ENCODE data around the gene RNF113B.

RNF113B gene

GRCh38 chr13:98150832-98151479 lies 26.1 kb downstream of the RNF113B start:
- ChIA-PET POLR2A (no interaction called here), CTCF (interaction anchor here (0.5 to 1.0 kb wide), 2 partner anchors 117 to 233 kb away, joined by 3 to 4 read pairs; no protein-coding TSS in a partner anchor)
- no peak for TF ChIP-seq CTCF (IDR thresholded peaks at IDR 0.05; ENCODE audit: insufficient read depth, low read length, missing control alignments)
- no peak overlapping the region for H3K4me3 ChIP-seq (ENCODE audit: low read depth, low read length)
- DNase-seq (ENCODE audit: low read depth, low spot score), result no peak

DNA sequence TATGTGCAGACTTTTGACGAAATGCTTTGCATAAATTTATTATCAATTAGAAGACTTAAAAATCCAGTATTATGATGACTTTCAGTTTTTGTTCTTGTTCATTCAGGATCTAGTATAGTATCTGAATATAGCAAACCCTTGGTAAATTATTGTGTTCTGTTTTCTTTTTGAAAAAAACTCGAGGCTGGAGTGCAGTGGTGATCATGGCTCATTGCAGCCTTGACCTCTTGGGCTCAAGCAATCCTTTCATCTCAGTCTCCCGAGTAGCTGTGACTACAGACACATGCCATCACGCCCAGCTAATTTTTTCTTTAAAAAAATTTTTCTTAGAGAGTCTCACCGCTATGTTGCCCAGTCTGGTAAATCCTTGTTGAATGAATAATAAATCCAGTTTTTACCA lies 29.5 kb downstream of the RNF113B start:
- no peak for TF ChIP-seq CTCF (IDR thresholded peaks at IDR 0.05; ENCODE audit: insufficient read depth, low read length, missing control alignments)
- no peak overlapping the region for H3K4me3 ChIP-seq (ENCODE audit: low read depth, low read length)
- POLR2A ChIA-PET, result no interaction called here
- CTCF ChIA-PET, result interaction anchor here (2.1 kb wide), 1 partner anchor 298 kb away, joined by 7 read pairs; no protein-coding TSS in a partner anchor
- DNase-seq (ENCODE audit: low read depth, low spot score), result no peak

DNA sequence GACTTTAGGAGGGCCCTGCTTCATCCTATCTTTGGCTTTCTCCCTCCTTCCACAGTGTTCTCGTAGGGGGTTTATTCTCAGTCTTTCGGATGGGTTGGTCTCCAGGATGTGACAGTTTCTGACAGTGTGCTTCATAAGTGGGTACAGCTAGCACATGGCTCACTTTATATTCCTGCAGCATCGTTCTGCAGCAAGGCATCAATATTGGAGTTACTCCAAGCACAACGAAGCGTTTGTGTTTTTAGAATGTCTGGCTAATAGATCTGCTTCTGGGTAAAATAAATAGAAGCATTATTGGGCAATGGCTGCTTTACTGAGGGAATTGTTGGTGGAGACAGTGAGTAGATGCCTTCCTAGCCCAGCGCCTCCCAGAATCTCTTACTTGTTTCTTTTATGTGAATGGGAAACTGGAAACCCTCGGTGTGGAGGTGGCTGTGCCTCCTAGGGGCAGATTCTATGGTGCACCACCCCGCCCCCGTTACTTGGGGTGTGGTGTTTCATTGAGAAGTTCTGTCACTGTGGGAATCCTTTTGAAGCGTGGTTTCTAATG lies 32.2 kb downstream of the RNF113B start:
- TF ChIP-seq CTCF (IDR thresholded peaks at IDR 0.05; ENCODE audit: insufficient read depth, low read length, missing control alignments), result peak; percentile 48
- ChIA-PET CTCF (interaction anchor here (0.7 to 1.2 kb wide), 2 partner anchors 10 to 253 kb away, joined by 3 to 4 read pairs; no protein-coding TSS in a partner anchor), POLR2A (interaction anchor here (0.6 kb wide), 1 partner anchor 226 kb away, joined by 3 read pairs; no protein-coding TSS in a partner anchor)
- DNase-seq (ENCODE audit: low read depth, low spot score), result peak; percentile 37
- H3K4me3 ChIP-seq (ENCODE audit: low read depth, low read length), result peak overlapping the region; percentile 69

DNA sequence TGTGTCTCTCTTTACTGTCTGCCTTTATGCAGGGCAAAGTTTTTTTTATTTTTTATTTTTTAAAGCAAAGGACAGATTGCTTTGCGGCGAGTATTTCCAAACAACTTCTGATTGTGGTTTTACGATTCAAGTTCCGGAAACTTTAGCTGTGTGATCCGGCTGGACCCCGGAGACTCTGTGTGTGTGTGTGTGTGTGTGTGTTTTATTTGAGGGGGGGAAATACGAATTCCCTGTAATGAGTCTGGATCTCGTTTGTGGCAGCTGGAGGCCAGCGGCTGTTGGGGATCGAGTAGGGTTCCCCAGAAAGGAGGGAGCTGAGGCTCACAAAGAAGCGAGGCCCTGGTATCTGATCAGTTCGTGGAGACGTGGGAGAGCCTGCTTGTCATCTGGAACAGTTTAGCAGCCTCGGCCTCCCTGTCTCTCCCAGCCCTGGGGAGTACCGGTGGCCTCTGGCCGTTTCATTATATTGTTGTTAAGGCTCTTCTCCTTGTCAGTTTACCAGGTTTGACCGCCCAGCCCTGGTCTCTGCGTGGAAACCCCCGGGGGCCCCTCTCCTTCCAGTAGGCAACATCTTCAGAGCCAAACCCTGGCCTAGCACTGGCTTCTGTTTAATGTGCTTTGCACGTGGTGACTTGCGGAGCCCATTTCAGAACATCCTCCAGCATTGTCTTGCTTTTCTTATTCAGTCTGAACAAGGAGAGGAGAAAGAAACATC lies 32.9 kb downstream of the RNF113B start:
- POLR2A ChIA-PET, result interaction anchor here (0.6 kb wide), 1 partner anchor 227 kb away, joined by 3 read pairs; no protein-coding TSS in a partner anchor

GRCh38 chr13:98143601-98144026 lies 33.5 kb downstream of the RNF113B start:
- CTCF ChIA-PET, result interaction anchor here (1.2 kb wide), 1 partner anchor 11 kb away, joined by 3 read pairs; no protein-coding TSS in a partner anchor
- DNase-seq (ENCODE audit: low read depth, low spot score), result no peak
- POLR2A ChIA-PET, result no interaction called here
- no peak for TF ChIP-seq CTCF (IDR thresholded peaks at IDR 0.05; ENCODE audit: insufficient read depth, low read length, missing control alignments)
- peak overlapping the region; percentile 69 for H3K4me3 ChIP-seq (ENCODE audit: low read depth, low read length)

More for the DNA sequence above, 32.9 kb downstream of the RNF113B start:
- CTCF ChIA-PET, result interaction anchor here (1.2 kb wide), 1 partner anchor 10 kb away, joined by 3 read pairs; no protein-coding TSS in a partner anchor
- no peak for TF ChIP-seq CTCF (IDR thresholded peaks at IDR 0.05; ENCODE audit: insufficient read depth, low read length, missing control alignments)
- DNase-seq (ENCODE audit: low read depth, low spot score), result no peak
- H3K4me3 ChIP-seq (ENCODE audit: low read depth, low read length), result peak overlapping the region; percentile 69

GRCh38 chr13:98143157-98143553 lies 33.9 kb downstream of the RNF113B start:
- H3K4me3 ChIP-seq (ENCODE audit: low read depth, low read length), result peak overlapping the region; percentile 69
- CTCF ChIA-PET, result no interaction called here
- TF ChIP-seq CTCF (IDR thresholded peaks at IDR 0.05; ENCODE audit: insufficient read depth, low read length, missing control alignments), result no peak
- POLR2A ChIA-PET, result no interaction called here
- DNase-seq (ENCODE audit: low read depth, low spot score), result no peak

Data from AG04449 (cell line).